ENCODE measurements around the gene RBFOX2.

DNA sequence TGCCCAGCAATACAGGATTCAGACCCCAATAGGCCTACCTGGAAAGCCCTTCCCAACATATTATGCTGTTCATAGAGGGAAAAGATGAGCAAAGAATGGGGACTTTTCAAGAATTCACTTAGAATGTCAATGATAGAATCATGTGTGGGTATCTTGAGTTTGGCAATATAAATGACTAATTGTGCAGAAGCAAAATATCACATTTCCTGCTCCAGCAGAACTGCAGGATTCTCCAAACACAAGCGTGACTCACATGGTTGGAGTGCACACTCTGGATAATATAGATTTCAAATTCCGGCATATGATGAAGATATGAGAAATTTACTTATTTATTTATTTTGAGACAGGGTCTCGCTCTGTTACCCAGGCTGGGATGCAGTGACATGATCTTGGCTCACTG lies 323.5 kb downstream of the RBFOX2 start:
- TF ChIP-seq, protein P1, sequence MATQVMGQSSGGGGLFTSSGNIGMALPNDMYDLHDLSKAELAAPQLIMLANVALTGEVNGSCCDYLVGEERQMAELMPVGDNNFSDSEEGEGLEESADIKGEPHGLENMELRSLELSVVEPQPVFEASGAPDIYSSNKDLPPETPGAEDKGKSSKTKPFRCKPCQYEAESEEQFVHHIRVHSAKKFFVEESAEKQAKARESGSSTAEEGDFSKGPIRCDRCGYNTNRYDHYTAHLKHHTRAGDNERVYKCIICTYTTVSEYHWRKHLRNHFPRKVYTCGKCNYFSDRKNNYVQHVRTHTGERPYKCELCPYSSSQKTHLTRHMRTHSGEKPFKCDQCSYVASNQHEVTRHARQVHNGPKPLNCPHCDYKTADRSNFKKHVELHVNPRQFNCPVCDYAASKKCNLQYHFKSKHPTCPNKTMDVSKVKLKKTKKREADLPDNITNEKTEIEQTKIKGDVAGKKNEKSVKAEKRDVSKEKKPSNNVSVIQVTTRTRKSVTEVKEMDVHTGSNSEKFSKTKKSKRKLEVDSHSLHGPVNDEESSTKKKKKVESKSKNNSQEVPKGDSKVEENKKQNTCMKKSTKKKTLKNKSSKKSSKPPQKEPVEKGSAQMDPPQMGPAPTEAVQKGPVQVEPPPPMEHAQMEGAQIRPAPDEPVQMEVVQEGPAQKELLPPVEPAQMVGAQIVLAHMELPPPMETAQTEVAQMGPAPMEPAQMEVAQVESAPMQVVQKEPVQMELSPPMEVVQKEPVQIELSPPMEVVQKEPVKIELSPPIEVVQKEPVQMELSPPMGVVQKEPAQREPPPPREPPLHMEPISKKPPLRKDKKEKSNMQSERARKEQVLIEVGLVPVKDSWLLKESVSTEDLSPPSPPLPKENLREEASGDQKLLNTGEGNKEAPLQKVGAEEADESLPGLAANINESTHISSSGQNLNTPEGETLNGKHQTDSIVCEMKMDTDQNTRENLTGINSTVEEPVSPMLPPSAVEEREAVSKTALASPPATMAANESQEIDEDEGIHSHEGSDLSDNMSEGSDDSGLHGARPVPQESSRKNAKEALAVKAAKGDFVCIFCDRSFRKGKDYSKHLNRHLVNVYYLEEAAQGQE (IDR thresholded peaks at IDR 0.05; ENCODE audit: low read depth) = no peak
- TF ChIP-seq RAD21 (IDR thresholded peaks at IDR 0.05; ENCODE audit: low read depth) = no peak
- no peak for TF ChIP-seq CREB1 (IDR thresholded peaks at IDR 0.05; ENCODE audit: low read depth)
- no peak for TF ChIP-seq CEBPB (IDR thresholded peaks at IDR 0.05)
- no peak for TF ChIP-seq TCF12 (IDR thresholded peaks at IDR 0.05; ENCODE audit: low read depth)
- TF ChIP-seq TAF1 (IDR thresholded peaks at IDR 0.05; ENCODE audit: low read depth) = no peak
- no peak for TF ChIP-seq EP300 (IDR thresholded peaks at IDR 0.05; ENCODE audit: borderline replicate concordance)
- no peak for TF ChIP-seq YY1 (IDR thresholded peaks at IDR 0.05; ENCODE audit: low read depth)
- TF ChIP-seq, protein P2, sequence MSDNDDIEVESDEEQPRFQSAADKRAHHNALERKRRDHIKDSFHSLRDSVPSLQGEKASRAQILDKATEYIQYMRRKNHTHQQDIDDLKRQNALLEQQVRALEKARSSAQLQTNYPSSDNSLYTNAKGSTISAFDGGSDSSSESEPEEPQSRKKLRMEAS (IDR thresholded peaks at IDR 0.05) = no peak
- no peak for TF ChIP-seq TEAD4 (IDR thresholded peaks at IDR 0.05)
- TF ChIP-seq EGR1 (IDR thresholded peaks at IDR 0.05) = no peak
- no peak for TF ChIP-seq ZBTB7A (IDR thresholded peaks at IDR 0.05; ENCODE audit: low read depth)

Measured in Ishikawa (cell line).